HG03442 (cell line): ENCODE data around the gene PEX10.

Experiments used
- ATAC-seq: cut with Tn5 transposase; IDR thresholded peaks from one replicate; pipeline ENCODE4 v1.9.1; 2021; ENCODE audit warnings: mild to moderate bottlenecking, moderate library complexity; ENCODE audit not compliant: unreplicated experiment

Gene PEX10

DNA sequence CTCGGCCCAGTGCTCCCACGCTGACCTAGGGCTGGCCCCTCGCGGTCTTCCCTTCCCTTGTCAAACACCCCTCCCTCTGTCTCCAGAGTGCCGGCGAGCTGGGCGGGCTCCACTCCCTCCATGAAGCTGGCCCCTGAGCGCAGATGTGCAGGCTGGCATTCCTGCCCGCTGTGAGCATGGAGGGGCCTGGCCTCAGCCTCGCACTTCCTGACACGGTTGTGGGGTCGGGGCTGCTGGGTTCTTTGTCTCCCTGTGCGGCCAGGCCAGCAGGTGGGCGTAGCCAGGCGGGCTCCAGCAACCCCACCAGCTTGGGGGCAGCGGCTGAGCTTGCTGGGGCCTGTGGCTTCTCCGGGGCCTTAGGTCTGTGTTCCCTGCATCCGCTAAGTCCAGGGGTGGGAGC, 14.2 kb upstream of the PEX10 start:
- no peak for ATAC-seq

DNA sequence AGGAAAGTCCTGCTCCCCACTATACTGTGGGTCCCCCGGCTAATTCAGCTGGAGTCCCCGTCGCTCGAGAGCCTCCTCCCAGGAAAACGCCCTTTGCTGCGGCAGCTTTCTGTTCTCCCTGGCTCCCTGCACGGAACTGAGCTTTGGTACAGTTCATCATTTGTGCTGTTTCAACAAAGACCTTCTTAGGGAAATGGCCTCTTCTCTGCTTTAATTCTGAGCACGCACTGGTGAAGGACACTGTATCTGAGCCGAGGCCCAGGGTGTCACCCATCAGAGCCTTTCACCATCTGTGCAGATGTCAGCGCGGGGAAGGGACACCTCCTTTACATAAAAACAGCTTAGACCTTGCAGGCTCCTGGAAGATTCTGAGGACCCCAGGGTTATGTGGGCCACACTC, 13.5 kb upstream of the PEX10 start:
- no peak for ATAC-seq

- ATAC-seq, result no peak
Measured at GRCh38 chr1:2422523-2422922, 10.2 kb upstream of the PEX10 start.

GRCh38 chr1:2419416-2419815, 7.1 kb upstream of the PEX10 start:
- no peak for ATAC-seq

- ATAC-seq, result no peak
Measured at GRCh38 chr1:2418791-2419320, 6.5 kb upstream of the PEX10 start.

DNA sequence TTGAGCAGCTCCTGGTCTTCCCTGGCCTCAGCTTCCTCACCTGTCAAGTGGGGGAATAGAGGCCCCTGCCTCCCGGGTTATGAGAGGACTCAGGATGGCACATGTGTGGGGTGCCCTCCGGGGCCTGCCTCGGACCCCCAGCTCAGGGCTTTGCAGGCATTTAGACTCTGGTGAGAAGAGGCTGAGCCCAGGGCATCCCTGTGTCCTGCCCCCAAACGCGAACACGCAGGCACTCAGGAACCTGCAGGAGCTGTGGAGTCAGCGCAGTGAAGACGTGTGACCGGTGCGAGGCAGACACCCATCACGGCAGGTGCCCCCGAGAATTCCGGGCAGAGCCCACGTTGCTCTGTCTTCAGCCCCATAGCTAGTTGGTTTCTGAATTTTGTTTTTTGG, 5.5 kb upstream of the PEX10 start:
- ATAC-seq, result no peak

- no peak for ATAC-seq
Measured at GRCh38 chr1:2417083-2417832, 4.9 kb upstream of the PEX10 start.

DNA sequence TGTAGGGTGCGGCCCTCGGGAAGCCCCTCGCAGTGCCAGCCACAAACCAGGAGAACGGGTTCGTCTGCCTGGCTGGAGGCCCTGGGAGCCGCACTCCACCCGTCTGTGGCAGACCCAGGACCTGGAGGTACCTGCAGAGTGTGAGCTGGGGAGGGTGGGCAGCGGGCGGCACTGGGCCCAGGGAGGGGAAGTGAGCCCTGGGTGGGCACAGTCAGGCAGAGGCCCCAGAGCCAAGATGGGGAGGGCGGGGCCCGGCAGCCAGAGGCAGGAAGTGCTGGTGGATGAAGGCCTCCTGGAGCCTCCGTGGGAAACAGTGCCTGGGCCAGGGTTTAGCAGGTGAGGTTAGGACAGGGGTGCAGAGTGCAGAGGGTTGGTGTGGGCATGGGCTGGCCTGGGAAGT, 4.0 kb upstream of the PEX10 start:
- no peak for ATAC-seq

DNA sequence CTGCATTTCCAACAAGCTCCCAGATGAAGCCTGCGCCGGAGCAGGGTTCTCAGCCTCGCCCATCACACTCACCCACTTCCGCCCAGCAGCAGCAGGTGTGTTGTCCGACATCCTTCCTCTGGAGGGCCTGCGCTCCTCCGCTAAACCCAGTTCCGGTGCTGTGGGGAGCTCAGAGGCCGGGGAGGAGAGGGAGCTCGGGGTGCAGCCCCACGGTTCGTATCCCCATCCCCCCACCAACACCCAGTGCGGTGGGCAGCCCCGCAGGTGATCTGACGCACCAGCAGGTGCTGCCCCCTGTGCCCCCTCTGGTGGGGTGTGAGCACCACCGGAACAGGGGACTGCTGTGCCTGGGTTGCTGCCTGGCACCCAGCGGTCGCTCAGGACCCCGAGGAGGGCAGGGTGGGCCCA, 3.4 kb upstream of the PEX10 start:
- ATAC-seq, result no peak

GRCh38 chr1:2415337-2415736, 3.0 kb upstream of the PEX10 start:
- no peak for ATAC-seq

DNA sequence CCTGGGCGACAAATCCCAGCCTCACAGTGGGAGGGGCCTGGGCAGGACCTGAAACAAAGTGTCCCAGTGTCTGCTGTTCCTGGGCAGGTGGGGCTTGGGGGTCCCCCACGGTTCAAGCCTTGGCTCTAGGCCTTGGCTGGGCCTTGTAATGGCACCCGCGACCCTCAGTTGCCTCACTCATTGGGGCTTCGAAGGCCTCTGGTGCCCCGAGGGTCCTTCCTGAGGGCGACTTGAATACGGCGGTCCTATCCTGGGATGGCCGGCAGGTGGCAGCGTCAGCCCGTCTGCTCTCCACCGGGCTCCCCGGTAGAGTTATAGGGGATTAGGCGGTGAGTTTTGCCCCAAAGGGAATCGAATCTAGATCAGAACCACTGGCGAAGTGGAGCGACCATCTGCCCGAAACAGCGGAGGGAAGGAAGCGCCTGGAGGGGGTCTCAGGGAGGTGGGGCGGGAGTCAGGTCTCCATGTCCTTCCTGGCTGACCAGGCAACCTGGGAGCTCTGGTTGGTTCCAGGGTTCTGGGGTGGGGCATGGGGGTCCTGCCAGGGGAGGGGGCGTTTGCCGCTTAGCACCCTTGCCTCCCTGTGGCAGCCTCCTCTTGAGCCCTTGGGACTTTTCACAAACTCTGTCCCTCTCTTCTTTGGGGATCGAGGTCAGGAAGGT, 2.1 kb upstream of the PEX10 start:
- no peak for ATAC-seq

GRCh38 chr1:2413495-2414296, 1.3 kb upstream of the PEX10 start:
- no peak for ATAC-seq

DNA sequence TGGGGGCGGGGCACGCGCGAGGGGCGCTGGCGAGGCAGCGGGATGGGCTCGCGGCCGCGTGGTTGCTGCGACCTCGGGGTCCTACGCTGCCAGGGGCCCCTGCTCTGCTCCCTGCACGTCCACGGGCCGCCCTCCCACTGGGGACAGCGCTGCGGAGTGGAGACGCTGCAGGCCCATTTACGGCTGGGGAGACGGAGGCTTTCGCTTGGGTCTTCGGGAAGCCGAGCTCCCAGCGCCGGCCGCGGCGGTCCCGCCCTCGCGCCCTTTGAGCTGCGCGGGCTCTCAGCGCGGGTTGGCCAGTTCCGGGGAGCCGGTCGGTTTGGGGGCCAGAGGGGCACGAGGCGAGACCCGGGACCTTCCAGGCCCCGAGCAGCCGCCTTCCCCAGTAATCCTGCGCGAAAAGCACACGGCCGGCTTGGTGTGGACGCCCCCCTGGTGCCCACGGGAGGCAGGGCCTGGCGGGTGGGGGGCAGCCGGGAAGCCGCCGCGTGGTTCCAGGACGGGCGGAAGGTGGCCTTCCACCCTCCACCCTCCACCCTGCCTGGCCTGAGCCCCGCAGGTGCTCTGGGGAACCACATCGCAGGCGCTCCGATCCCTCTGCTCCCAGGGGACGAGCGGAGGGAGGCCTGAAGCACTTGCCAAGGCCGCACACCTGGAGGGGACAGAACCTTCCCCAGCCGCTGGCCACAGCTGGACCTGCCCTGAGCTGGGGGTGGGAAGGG, 570 bp upstream of the PEX10 start:
- ATAC-seq, result peak; percentile 12

DNA sequence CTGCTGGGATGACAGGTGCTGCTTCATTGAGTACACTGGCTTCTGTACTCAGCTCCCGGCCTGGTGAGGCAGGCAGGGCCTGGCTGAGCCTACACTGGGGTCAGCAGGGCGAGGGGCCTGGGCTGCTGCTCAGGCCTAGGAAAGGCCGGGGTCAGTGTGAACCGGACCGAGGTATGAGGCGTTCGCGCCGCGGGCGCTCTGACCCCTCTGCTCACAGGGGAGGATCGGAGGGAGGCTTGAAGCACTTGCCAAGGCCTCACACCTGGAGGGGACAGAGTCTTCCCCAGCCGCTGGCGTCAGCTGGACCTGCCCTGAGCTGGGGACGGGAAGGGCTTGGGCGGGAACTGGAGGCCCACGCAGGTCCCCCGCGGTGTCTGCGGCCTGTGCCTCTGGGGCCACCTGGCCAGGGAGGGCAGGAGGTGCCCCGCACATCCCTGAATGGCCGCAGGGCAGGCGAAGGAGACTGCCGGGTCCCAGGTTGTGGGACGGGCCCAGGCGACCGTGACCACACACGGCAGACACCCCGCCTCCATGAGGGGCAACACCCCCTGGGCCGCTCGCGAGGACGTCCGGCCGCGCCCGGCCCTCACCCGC, 466 bp downstream of the PEX10 start:
- peak; percentile 26 for ATAC-seq

DNA sequence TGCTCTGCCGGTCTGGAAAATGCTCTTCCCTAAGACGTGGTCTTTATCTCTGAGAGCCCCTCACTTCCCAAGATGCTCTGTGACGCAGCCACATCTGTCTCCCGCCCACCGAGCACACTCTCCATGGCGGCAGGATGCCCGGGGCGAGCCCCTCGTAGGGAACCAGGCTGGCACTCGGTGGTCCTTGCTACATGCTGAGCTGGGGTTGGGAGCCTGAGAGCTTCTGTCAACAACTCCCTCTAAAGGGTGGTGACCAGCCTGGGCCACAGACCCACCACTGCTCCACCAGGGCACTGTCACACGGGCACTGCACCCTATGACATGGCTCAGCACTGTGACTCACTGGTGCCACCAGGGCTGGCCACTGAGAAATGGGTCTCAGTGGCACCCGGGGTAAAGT, 2.6 kb downstream of the PEX10 start:
- no peak for ATAC-seq

DNA sequence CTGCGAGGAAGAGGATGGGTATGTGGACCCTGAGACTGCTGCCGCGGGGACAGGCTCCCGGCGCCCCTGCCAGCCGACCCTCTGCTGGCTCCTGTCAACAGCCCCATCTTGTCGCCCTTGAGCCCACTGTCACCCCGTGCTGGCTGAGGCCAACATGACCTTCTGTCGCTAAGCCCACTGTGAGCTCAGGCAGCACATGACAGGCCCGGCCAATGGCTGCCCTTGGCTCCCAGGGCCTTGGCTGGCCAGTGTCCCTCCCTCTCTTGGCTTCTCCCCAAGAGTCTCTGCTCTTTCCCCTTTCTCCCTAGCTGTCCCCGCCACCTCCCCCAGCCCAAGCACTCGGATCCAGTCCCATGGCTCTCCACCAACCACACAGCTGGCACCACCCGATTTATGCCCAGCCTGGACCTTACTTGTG, 3.5 kb downstream of the PEX10 start:
- ATAC-seq, result no peak

GRCh38 chr1:2408456-2408855, 3.9 kb downstream of the PEX10 start:
- no peak for ATAC-seq

DNA sequence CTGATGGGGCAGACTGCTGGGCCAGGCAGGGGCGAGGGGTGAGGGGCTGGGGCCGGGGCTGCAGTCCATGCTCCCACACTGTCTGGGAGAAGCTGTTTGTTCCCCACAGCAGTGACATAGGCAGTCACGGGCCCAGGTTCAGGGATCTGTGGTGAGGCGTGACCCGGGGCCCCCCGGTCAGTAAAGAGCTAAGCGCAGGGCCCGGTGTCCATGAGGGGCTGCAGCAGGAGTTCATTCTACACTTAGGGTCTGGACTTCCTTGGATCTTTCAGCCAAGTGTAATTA, 4.4 kb downstream of the PEX10 start:
- ATAC-seq, result no peak

- ATAC-seq, result no peak
Measured at GRCh38 chr1:2407166-2407990, 5.0 kb downstream of the PEX10 start.

GRCh38 chr1:2406451-2407041, 5.8 kb downstream of the PEX10 start:
- ATAC-seq, result no peak
